ENCODE results near the gene SPTSSA.
"Not testable (repeated sequence)": the region's sequence is repeated elsewhere in the genome, so short reads cannot be mapped to it uniquely, and the experiment has no call there.

Gene SPTSSA

GRCh38 chr14:34462132-34462893 lies at the start of gene SPTSSA:
SPTSSA (minus strand) TSS chr14:34462240; CDS start chr14:34462207, 33 bp downstream.
- Histone ChIP-seq H3K36me3 (peaks cover 4% of the 10 kb centered on the region), H3K9ac (peak within 1 kb of the TSS; percentile 88), H3K4me1 (peaks cover 31% of the 10 kb centered on the region), H3K27ac (peak within 1 kb of the TSS; percentile 82), H3K9me3 (no peaks in the 10 kb centered on the region), H3K27me3 (no peaks in the 10 kb centered on the region), H3K4me3 (peak within 1 kb of the TSS; percentile 83), H3K4me2 (peak within 1 kb of the TSS; percentile 84), H4K20me1 (peaks cover 23% of the 10 kb centered on the region)
- no peak for TF ChIP-seq Cebpa-rat (IDR thresholded peaks at IDR 0.05)

- H4K20me1 ChIP-seq = no peaks in the 10 kb centered on the region
- no peak overlapping the region for H3K27ac ChIP-seq
- no peaks in the 10 kb centered on the region for H3K36me3 ChIP-seq
- no peak overlapping the region for H3K4me3 ChIP-seq
- no peaks in the 10 kb centered on the region for H3K27me3 ChIP-seq
- H3K9ac ChIP-seq = no peak overlapping the region
- H3K4me1 ChIP-seq = no peaks in the 10 kb centered on the region
- H3K9me3 ChIP-seq = no peaks in the 10 kb centered on the region
- no peak for TF ChIP-seq Cebpa-rat (IDR thresholded peaks at IDR 0.05)
- no peak overlapping the region for H3K4me2 ChIP-seq
These were observed 45.8 kb upstream of the SPTSSA start for GRCh38 chr14:34507884-34508283.

- Histone ChIP-seq H3K27me3 (no peaks in the 10 kb centered on the region), H3K4me1 (no peaks in the 10 kb centered on the region), H3K4me3 (no peak overlapping the region), H3K4me2 (no peak overlapping the region), H3K9me3 (no peaks in the 10 kb centered on the region), H4K20me1 (no peaks in the 10 kb centered on the region), H3K27ac (no peak overlapping the region), H3K36me3 (no peaks in the 10 kb centered on the region), H3K9ac (no peak overlapping the region)
- no peak for TF ChIP-seq Cebpa-rat (IDR thresholded peaks at IDR 0.05)
These were observed 45.4 kb upstream of the SPTSSA start for GRCh38 chr14:34507459-34507858.

GRCh38 chr14:34505124-34505491 lies 43.1 kb upstream of the SPTSSA start:
- H3K4me3 ChIP-seq, H3K36me3 ChIP-seq, H3K4me2 ChIP-seq, H3K9me3 ChIP-seq, H4K20me1 ChIP-seq, H3K27me3 ChIP-seq, H3K27ac ChIP-seq, H3K9ac ChIP-seq, H3K4me1 ChIP-seq: not testable (repeated sequence)

GRCh38 chr14:34504027-34504426 lies 42.0 kb upstream of the SPTSSA start:
- H3K9ac ChIP-seq, H3K27ac ChIP-seq, H3K27me3 ChIP-seq: not testable (repeated sequence)

GRCh38 chr14:34502545-34503225 lies 40.6 kb upstream of the SPTSSA start:
- H3K27me3 ChIP-seq = no peaks in the 10 kb centered on the region
- H4K20me1 ChIP-seq = no peaks in the 10 kb centered on the region
- no peak overlapping the region for H3K4me3 ChIP-seq
- H3K9me3 ChIP-seq = no peaks in the 10 kb centered on the region
- no peak overlapping the region for H3K27ac ChIP-seq
- no peaks in the 10 kb centered on the region for H3K36me3 ChIP-seq
- TF ChIP-seq Cebpa-rat (IDR thresholded peaks at IDR 0.05) = no peak
- no peak overlapping the region for H3K4me2 ChIP-seq
- no peaks in the 10 kb centered on the region for H3K4me1 ChIP-seq
- H3K9ac ChIP-seq = no peak overlapping the region

More at GRCh38 chr14:34504027-34504426, 42.0 kb upstream of the SPTSSA start:
- H4K20me1 ChIP-seq, H3K4me3 ChIP-seq, H3K36me3 ChIP-seq, H3K9me3 ChIP-seq, H3K4me2 ChIP-seq, H3K4me1 ChIP-seq: not testable (repeated sequence)

- no peaks in the 10 kb centered on the region for H3K9me3 ChIP-seq
- no peaks in the 10 kb centered on the region for H3K4me1 ChIP-seq
- H3K27ac ChIP-seq = no peak overlapping the region
- no peak overlapping the region for H3K4me3 ChIP-seq
- no peaks in the 10 kb centered on the region for H3K36me3 ChIP-seq
- H3K9ac ChIP-seq = no peak overlapping the region
- no peaks in the 10 kb centered on the region for H4K20me1 ChIP-seq
- no peaks in the 10 kb centered on the region for H3K27me3 ChIP-seq
- H3K4me2 ChIP-seq = no peak overlapping the region
- no peak for TF ChIP-seq Cebpa-rat (IDR thresholded peaks at IDR 0.05)
These were observed 40.0 kb upstream of the SPTSSA start for GRCh38 chr14:34502001-34502400.

- TF ChIP-seq Cebpa-rat (IDR thresholded peaks at IDR 0.05) = no peak
- no peaks in the 10 kb centered on the region for H3K27me3 ChIP-seq
- H3K36me3 ChIP-seq = no peaks in the 10 kb centered on the region
- no peak overlapping the region for H3K27ac ChIP-seq
- no peak overlapping the region for H3K4me2 ChIP-seq
- no peaks in the 10 kb centered on the region for H3K9me3 ChIP-seq
- H3K4me1 ChIP-seq = no peaks in the 10 kb centered on the region
- H3K4me3 ChIP-seq = no peak overlapping the region
- no peak overlapping the region for H3K9ac ChIP-seq
- no peaks in the 10 kb centered on the region for H4K20me1 ChIP-seq
These were observed 39.1 kb upstream of the SPTSSA start for GRCh38 chr14:34501004-34501580.

GRCh38 chr14:34498684-34499412 lies 36.8 kb upstream of the SPTSSA start:
- Histone ChIP-seq H3K4me2 (no peak overlapping the region), H3K36me3 (no peaks in the 10 kb centered on the region), H3K9me3 (no peaks in the 10 kb centered on the region), H3K27me3 (no peaks in the 10 kb centered on the region), H3K4me3 (no peak overlapping the region), H3K27ac (no peak overlapping the region), H3K4me1 (no peaks in the 10 kb centered on the region), H4K20me1 (no peaks in the 10 kb centered on the region), H3K9ac (no peak overlapping the region)
- TF ChIP-seq Cebpa-rat (IDR thresholded peaks at IDR 0.05) = no peak

All from BLaER1 (cell line).